SU-DHL-6 (cell line): ENCODE measurements around the gene TESMIN.

Source experiments
- H2AFZ ChIP-seq: fragments of 200-600 bp; sonication (generic); 2 replicates; pipeline ENCODE4 v1.6.1; 2014; ENCODE audit warnings: low read depth, mild to moderate bottlenecking, moderate library complexity, mixed read lengths, antibody characterized with exemption, low read length; ENCODE audit not compliant: severe bottlenecking
- H3F3A ChIP-seq: fragments of 200-600 bp; shearing (Covaris generic); 2 replicates; pipeline ENCODE4 v1.6.0; 2016; ENCODE audit warnings: antibody characterized with exemption, mild to moderate bottlenecking; ENCODE audit not compliant: insufficient read depth
- H3K27ac ChIP-seq: fragments of 200-600 bp; sonication (generic); 2 replicates; pipeline ENCODE4 v1.5.1; 2016; ENCODE audit warnings: low read depth, mild to moderate bottlenecking, low read length, moderate library complexity, mixed read lengths
- H3K27me3 ChIP-seq: fragments of 200-600 bp; sonication (generic), shearing (Covaris generic); 2 replicates; pipeline ENCODE4 v1.6.0; 2014; ENCODE audit warnings: mild to moderate bottlenecking, low read length
- H3K36me3 ChIP-seq: fragments of 200-600 bp; sonication (generic); 2 replicates; pipeline ENCODE4 v1.6.1; 2014; ENCODE audit warnings: mild to moderate bottlenecking, low read length, mixed read lengths
- H3K4me2 ChIP-seq: fragments of 300-600, 200-600 bp; shearing (Covaris generic), sonication (generic); 2 replicates; pipeline ENCODE4 v1.6.0; 2014; ENCODE audit warnings: low read length, low read depth, mild to moderate bottlenecking; ENCODE audit not compliant: poor library complexity, severe bottlenecking
- H3K4me3 ChIP-seq: fragments of 200-600 bp; sonication (generic); 2 replicates; pipeline ENCODE4 v1.5.1; 2014; ENCODE audit warnings: antibody characterized with exemption, low read length, mild to moderate bottlenecking, mixed read lengths; ENCODE audit not compliant: insufficient read depth, poor library complexity, severe bottlenecking
- H3K79me2 ChIP-seq: fragments of 200-600 bp; sonication (generic); 2 replicates; pipeline ENCODE4 v1.6.1; 2014; ENCODE audit warnings: mild to moderate bottlenecking, low read length, moderate library complexity; ENCODE audit not compliant: insufficient read depth
- H3K9ac ChIP-seq: fragments of 200-600 bp; sonication (generic); 2 replicates; pipeline ENCODE4 v1.7.0; 2014; ENCODE audit warnings: mild to moderate bottlenecking, low read length
- H3K9me2 ChIP-seq: fragments of 200-600 bp; sonication (generic); replicated peaks from 2 replicates; pipeline ENCODE4 v1.6.1; 2014; ENCODE audit warnings: low read length; ENCODE audit not compliant: insufficient read depth
- H3K9me3 ChIP-seq: fragments of 200-600 bp; sonication (generic); 2 replicates; pipeline ENCODE4 v1.6.1; 2014; ENCODE audit warnings: low read length, mixed read lengths; ENCODE audit not compliant: insufficient read depth
- H4K20me1 ChIP-seq: fragments of 200-600 bp; sonication (generic); 2 replicates; pipeline ENCODE4 v1.6.1; 2014; ENCODE audit warnings: low read depth, mild to moderate bottlenecking, antibody characterized with exemption, low read length, moderate library complexity, mixed read lengths
- EZH2phosphoT487 ChIP-seq: fragments of 200-600 bp; sonication (generic), shearing (Covaris generic); conservative IDR thresholded peaks from 2 replicates; pipeline ENCODE4 v1.6.1; 2018; ENCODE audit warnings: mild to moderate bottlenecking, antibody characterized with exemption, low read length, moderate library complexity, mixed read lengths
- TF ChIP-seq, protein P1 (sequence below): fragments of 200-600 bp; sonication (generic); IDR thresholded peaks from one replicate; pipeline ENCODE4 v1.5.1; 2017; ENCODE audit warnings: antibody characterized with exemption, mild to moderate bottlenecking, low read length, moderate library complexity; ENCODE audit not compliant: insufficient read depth, poor library complexity, severe bottlenecking

Gene TESMIN

DNA sequence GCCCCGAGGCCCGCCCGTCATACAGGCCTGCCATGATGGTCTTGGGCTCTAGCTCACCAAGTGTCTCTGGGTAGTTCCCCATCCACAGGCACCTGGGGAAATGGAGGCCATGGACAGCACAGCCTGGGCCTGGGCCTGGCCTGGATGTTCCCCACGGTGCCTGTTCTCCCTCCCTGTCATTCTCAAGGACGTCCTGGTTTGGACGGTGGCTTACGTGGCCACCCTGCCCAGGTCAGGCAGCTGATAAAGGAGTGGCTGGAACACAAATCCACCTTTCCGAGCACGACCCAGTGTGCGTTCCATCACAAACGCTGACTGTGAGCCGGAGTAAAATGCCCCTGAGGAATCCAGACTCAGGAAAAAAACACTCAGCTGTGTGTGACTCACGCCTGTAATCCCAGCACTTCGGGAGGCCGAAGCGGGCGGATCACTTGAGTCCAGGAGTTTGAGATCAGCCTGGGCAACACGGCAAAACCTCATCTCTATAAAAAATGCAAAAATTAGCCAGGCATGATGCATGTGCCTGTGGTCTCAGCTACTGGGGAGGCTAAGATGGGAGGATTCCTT is 41.2 kb upstream of the TESMIN start:
- H3K36me3 ChIP-seq: no peaks in the 10 kb centered on the region
- no peak overlapping the region for H3K4me3 ChIP-seq
- no peaks in the 10 kb centered on the region for H3F3A ChIP-seq
- no peaks in the 10 kb centered on the region for H3K9me2 ChIP-seq
- H3K9me3 ChIP-seq: no peaks in the 10 kb centered on the region
- no peak overlapping the region for H2AFZ ChIP-seq
- H3K9ac ChIP-seq: no peak overlapping the region
- no peaks in the 10 kb centered on the region for H3K27me3 ChIP-seq
- no peak overlapping the region for H3K4me2 ChIP-seq
- TF ChIP-seq, protein P1, sequence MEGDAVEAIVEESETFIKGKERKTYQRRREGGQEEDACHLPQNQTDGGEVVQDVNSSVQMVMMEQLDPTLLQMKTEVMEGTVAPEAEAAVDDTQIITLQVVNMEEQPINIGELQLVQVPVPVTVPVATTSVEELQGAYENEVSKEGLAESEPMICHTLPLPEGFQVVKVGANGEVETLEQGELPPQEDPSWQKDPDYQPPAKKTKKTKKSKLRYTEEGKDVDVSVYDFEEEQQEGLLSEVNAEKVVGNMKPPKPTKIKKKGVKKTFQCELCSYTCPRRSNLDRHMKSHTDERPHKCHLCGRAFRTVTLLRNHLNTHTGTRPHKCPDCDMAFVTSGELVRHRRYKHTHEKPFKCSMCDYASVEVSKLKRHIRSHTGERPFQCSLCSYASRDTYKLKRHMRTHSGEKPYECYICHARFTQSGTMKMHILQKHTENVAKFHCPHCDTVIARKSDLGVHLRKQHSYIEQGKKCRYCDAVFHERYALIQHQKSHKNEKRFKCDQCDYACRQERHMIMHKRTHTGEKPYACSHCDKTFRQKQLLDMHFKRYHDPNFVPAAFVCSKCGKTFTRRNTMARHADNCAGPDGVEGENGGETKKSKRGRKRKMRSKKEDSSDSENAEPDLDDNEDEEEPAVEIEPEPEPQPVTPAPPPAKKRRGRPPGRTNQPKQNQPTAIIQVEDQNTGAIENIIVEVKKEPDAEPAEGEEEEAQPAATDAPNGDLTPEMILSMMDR: no peak
- TF ChIP-seq EZH2phosphoT487: no peak
- no peaks in the 10 kb centered on the region for H4K20me1 ChIP-seq
- no peak overlapping the region for H3K27ac ChIP-seq
- no peaks in the 10 kb centered on the region for H3K79me2 ChIP-seq

DNA sequence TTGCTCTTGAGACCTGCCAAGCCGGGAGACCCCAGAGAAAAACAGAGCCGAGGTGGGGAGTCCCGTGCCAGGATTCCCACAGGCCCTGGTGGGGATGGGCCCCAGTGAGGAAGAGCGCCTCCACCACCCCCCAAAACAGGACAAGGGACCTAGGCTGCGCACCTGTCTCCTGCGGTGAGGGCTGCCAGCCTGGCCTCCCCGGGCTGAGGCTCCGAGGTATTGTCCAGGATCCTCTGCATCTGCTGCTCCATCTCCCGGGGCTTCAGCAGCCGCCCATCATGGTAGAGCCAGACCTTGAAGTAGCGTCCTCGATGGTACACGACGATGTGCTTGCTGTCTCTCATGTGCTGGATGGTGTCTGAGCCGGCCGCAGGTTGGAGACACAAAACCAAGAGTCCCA is 33.3 kb upstream of the TESMIN start:
- no peaks in the 10 kb centered on the region for H3K27me3 ChIP-seq
- H3F3A ChIP-seq: no peaks in the 10 kb centered on the region
- H3K9me2 ChIP-seq: no peaks in the 10 kb centered on the region
- H3K9me3 ChIP-seq: no peaks in the 10 kb centered on the region
- no peaks in the 10 kb centered on the region for H3K36me3 ChIP-seq
- no peaks in the 10 kb centered on the region for H4K20me1 ChIP-seq
- no peak overlapping the region for H3K27ac ChIP-seq
- no peak overlapping the region for H2AFZ ChIP-seq
- H3K4me2 ChIP-seq: no peak overlapping the region
- no peak for TF ChIP-seq EZH2phosphoT487
- TF ChIP-seq, protein P1: no peak
- no peaks in the 10 kb centered on the region for H3K79me2 ChIP-seq
- H3K4me3 ChIP-seq: no peak overlapping the region
- H3K9ac ChIP-seq: no peak overlapping the region

DNA sequence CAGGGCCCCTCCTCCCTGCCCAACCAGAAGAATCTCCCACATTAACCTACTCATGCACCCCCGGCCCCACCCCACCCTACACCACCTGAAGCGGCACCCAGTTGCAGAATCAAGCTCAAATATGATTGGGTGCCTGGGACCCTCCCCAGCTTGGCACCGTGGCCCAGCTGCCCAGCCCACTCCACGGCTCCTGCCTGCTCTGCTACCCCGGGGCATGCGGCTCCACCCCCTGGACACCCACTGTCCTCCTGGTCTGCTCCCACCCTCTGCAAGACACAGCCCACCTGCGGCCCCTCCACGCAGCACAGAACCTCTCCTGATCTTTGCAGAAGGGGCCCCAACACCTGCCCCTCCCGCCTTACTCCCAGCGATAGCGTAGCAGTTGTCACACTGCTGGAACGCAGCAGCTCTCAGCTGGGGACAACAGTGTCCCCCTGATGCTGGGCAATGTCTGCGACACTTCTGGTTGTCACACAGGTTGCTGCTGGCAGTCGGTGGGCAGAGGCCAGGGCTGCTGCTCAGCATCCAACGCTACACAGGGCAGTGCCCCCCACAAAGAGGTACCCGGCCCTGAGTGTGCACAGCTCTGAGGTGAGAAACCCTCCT is 32.0 kb upstream of the TESMIN start:
- Histone ChIP-seq H3K27me3 (no peaks in the 10 kb centered on the region), H3K4me3 (no peak overlapping the region), H4K20me1 (no peaks in the 10 kb centered on the region), H3K79me2 (no peaks in the 10 kb centered on the region), H3K36me3 (no peaks in the 10 kb centered on the region), H3K9ac (no peak overlapping the region), H2AFZ (no peak overlapping the region), H3K27ac (no peak overlapping the region), H3K9me3 (no peaks in the 10 kb centered on the region), H3K4me2 (no peak overlapping the region), H3F3A (no peaks in the 10 kb centered on the region), H3K9me2 (no peaks in the 10 kb centered on the region)
- no peak for TF ChIP-seq EZH2phosphoT487
- TF ChIP-seq, protein P1: no peak
